DMS 273 (cell line): ENCODE results near the gene NOL7.
A peak's percentile ranks its signal among the peaks of the same experiment; 100 is the strongest.

ENCODE experiments used
- DNase-seq: peaks from one replicate; lab custom pipeline; 2025; ENCODE audit not compliant: unreplicated experiment; lab: John Stamatoyannopoulos, UW

Gene NOL7

DNA sequence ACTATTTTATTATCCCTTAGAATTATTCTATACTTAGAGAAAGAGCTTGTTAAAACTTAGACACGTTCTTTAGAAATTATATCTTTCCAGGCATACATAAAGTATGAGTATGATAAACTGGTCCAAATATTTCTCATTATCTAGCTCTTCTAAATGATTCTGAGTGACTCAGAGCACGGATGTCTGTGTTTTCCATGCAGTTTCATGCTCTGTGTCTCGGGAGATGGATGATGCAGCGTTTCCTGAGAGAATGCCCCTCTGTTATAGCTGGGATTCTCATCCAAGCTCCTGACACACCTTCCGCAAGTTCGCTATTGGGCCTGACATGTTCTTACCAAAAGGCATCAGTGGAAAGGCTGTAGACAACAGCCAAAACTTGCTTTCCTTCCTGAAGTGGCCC, 21.4 kb upstream of the NOL7 start:
- DNase-seq: no peak

DNA sequence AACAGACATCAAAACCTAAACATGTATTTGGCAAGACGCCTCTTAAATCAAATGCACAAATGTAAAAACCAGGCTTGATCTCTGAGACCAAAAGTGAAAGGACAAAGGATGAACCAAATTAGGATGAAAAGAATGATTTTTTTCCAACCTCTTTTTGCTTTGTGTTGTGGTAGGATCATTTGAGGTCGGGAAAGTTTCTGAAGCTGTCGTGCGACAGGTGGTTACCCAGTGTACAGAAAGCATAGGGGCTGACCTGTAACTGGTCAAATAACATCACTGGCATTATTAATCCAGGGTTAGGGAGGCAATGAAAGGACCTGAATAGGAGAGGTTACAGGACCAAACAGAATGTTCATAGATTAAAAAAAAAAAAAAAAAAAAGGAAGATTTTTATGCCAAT, 18.1 kb upstream of the NOL7 start:
- DNase-seq: no peak

DNA sequence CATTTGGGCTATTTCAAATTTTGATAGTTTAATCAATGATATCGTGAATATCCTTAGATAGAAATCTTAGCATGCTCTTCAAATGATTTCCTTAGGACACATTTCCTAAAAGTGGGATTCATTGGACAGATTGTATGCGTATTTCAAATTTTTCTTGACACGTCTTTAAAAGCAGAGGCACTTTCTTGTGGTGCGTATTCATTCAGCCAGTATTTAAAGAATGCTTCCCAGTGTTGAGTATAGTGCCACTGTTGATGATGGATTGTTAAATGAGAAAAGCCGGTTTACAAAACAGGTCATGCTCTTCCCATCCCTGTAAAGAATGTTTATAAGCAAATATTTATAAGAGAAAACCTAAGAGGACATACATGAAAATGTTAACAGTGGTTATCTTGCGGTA, 15.1 kb upstream of the NOL7 start:
- DNase-seq: no peak

DNA sequence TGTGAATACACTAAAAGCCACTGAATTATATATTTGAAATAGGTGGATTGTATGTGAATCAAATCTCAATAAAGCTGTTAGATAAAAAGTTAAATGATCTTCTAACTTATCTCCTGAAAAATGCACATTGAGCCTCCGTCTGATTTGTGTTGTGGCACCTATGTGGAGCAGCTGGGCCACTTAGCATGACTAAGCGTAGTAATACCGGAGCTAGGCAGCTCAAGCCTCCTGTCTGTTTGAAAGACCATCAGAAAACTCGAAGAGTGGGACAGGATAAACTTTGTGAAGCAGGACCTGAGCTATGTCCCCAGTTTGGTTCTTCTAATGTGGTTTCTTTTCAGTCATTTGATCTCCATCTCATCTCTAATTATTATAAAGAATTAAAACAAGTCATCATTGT, 11.0 kb upstream of the NOL7 start:
- DNase-seq: no peak

DNA sequence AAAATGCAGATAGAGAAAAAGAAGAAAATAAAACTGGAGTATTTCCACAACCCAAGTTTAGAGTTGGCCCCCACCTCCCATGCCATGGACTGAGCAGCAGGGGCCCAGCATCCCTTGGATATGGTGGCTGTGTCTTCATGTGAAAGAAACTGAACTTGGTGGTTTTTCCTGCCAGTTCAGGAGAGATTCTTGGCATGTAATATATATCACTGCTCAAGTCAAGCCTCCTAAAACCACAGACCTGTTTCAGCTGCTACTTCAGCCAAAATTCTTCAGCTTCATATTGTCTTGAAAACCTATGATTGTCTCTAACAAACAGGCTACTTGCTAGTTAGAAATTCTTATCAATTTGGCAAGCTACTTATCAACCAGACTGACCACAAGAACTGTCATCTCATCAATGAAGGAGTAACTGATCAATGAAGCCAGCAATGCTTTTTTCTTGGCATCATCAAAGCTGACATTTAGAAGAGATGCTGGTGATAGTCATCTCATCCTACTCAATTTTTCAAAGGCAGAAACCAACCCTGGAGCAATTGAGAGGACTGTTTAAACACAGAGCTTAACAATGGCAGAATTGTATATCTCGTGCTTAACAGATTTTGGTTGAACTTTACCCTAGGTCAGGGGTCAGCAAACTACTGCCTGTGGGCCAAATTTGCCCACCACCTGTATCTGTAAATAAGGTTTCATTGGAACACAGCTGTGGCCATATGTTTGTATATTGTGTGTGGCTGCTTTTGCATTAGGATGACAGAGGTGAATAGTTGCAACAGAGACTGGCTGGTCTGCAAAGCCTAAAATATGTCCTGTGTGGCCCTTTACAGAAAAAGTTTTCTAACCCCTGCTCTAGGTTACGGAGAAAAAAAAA, 10.4 kb upstream of the NOL7 start:
- no peak for DNase-seq

DNA sequence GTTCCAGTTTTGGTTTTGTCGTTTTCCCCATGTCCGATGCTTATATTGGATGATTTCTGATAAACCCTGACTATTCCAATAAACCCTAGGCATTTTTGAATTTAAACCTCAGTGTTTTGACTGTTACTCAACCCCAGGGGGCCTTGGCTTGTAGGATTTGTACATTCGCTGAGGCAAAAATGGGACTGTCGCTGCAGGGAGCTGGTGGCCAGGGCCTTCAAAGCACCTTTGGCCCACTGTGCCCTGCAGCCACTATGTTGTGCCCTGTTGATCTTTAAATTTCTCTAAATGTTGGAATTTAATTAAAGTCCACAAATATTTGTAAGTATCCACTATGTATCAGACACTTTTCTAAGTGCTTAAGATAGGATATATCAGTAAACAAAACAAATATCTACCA, 9.5 kb upstream of the NOL7 start:
- no peak for DNase-seq

DNA sequence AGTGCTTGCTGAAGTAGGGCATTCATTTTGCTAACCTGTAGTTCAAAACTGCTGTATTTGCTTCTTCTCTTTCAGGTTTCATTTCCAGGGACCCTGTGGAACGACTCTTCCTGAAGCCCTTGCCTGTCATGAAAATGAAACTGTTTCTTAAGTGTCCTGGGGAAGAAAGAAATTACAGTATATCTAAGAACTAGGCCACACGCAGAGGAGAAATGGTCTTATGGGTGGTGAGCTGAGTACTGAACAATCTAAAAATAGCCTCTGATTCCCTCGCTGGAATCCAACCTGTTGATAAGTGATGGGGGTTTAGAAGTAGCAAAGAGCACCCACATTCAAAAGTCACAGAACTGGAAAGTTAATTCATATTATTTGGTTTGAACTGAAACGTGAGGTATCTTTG, 3.4 kb upstream of the NOL7 start:
- no peak for DNase-seq

DNA sequence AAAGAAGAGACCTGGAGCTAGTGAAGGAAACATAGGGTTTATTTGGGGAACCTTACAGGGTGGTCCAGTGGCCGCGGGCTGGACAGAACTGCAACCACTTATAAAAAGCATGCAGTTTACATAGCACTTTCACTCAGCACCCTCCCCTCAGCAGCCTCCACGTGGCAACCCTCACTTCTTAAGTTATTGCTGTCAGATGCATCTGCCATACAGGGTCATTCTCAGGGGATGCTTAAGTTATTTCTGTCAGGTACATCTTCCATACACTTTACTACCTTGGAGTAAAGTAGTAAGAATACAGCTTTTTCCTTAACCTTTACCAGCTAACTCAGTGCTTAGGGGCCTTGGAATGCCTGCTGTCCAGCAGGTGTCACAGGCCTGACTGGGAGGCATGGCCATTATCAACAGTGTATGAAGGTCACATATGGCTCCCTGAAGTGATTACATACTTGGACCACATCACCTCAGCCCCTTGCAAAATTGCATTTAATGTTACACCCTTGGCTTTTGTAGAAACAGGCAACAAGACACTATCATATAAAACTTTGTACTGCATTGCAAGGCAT, 2.0 kb upstream of the NOL7 start:
- DNase-seq: no peak

DNA sequence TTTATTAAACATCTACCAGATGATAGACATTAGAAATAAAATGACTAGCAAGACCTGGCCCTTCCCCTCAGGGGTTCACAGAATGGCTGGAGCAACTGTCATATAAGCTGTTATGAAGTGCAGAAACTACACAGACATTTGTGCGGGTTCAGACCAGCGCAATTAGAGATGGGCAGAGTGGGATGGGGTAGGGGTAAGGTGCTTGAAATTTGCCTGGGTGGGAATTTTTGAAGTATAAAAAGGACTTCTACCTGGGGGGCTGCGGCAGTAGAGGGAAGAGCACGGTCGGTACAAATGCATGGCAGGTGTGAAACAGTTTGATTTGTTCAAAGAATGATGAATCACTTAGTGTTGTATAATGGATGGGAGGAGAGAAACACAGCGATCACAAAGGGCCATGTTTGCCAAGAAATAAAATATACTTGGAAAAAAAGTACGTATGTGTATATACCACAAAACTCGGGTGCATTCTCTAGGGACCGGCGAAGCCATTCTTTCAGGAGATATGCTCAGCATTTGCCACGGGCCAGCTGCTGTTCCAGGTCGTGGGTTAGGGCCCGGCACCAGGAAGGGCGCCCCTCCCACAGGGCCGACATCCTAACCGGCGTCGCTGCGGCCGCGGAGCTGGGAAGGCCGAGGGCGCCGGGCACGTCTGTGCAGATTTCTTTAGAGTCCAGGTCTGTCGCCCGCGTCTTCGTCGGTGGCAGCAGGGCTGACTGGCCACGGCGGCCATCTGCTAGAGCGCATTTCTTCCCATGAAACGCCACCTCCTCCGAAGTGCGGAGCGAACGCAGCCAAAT, 809 bp upstream of the NOL7 start:
- peak; percentile 83 for DNase-seq

DNA sequence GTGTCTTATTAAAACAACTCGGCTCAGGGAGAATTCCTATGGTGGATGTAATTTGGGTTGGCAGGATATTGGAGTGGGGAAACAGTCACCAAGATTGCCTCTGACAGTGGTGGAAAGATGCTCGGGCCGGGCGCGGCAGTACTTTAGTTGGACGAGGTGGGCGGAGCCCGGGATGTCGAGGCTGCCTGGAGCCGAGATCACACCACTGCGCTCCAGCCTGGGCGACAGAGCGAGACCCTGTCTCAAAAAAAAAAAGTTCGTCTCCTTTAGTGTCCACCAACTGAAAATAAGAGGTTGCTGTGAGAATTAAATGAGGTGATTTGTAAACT, 621 bp downstream of the NOL7 start:
- DNase-seq: peak; percentile 70

DNA sequence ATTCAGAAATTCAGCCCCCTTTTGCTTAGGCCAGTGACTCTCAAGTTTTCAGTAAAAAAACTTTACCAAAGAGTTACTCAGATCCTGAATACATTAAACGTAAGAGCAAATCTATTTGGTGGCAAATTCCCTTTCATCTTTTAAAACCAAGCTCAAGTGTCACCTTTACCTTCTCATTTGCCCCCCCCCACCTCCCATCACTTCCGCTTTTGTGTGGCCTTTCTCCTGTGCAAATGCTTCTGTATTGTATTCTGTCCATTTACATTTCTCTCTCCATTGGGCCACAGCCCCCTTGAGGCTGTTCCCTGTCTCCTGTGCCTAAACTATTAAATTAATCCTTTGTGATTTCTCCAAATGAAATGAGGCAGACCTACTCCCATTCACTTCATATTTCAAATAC, 1.9 kb downstream of the NOL7 start:
- no peak for DNase-seq

DNA sequence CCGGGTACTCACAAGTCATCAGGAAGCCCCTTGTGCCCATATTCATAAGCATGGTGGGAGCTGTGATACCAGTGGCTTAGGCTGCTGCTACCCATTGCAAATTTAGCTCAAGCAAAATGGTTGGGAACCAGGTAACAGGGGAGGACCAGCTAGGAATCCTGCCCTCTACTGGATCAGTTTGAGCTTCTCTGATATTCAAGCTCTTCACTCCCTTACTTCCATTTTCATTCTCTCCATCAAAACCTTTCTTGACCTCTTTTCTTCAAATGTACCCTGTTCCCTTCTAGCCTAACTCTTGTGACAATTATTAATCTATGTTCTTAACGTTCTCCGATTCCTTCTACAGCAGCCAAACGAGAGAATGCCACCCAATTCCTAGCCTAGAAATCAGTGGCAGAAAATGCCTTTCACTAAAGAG, 9.7 kb downstream of the NOL7 start:
- DNase-seq: peak; percentile 75

DNA sequence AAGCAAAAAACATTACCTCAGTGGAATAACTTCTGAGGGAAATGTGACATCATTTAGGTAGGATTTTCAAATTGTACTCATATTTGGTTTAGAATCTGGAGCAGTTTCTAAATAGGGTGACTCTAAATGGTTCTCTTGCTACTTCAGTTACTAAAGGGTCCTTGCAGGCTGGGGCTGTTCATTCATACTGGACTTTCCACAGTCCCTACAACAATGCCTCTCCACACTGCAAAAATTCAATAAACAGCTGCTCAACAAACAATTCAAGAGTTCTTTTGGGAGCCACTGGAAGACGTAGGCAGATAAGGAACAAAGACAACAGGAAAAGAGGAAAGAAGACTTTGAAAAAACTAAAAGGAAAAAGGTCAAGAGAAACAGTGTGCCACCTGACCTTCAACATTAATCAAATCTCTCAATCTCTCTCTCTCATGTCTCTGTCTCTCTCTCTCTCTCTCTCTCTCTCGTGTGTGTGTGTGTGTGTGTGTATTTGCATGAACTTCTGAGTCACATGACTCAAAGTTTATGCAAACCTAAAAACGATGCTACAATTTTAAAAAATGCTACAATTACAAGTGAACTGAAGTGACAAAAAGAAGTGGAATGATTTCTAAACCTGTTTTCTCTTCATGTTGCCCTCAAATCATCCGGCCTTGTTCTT, 14.5 kb downstream of the NOL7 start:
- no peak for DNase-seq

DNA sequence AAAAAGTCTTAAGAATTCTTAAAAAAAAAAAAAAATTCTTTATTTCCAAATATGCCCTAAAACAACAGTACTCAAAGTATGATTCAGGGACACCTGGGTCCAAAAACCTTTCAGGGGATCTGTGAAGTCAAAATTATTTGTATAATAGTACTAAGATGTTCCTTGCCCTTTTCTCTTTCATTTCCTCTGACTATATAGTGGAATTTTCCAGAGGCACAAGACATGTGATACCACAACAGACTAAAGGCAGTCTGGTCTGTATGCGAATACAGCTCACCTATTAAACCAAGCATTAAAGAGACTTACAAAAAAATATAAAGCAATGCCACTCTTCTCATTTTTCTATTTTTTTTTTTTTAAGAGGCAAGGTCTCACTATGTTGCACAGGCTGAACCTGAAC, 15.4 kb downstream of the NOL7 start:
- no peak for DNase-seq

DNA sequence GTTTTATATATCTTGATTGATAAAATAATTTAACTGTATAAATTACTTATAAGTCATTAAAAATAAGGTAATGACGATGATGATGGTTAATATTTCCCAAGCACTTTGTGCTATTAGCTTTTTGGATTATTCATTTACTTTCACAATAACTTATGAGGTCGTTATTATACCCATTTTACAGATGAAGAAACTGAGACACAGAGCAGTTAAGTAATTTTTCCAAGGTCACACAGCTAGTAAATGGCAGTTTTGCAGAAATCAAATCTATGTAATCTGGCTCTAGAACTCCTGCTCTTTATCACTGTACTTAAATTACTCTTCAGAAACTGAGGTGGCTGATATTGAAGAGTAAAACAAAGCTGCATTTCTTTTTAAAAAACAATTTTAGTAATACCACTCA, 18.2 kb downstream of the NOL7 start:
- DNase-seq: no peak

DNA sequence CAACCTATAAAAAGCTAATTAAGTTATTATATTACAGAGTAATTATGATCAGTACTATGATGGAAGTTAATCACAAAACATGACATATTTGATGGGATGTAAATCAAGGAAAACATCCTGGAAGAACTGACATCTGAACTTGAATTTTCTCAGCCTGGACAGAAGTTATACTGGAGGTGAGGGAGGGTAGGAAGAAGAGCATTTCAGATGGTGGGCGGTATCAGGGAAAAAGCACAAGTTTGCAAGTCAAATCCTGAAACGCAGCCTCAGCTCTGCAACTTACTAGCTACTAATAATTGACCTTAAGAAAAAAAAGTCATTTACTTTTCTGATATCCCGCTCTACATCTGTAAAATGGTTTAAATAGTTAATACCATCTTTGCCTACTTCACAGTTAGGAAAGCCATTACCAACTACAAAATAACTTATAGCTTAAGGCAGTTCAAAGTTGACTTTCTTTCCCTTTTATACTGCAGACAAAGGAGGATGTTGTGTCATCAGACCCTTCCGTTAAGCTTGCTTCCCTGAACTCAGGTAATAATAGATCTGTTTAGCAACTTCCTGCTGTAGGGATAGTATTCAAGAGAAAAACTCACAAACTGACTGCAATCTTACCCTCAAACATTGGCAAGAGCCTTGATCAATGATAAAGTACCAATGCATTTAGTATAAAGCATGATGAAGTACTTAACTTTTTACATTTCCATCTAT, 21.0 kb downstream of the NOL7 start:
- DNase-seq: no peak

DNA sequence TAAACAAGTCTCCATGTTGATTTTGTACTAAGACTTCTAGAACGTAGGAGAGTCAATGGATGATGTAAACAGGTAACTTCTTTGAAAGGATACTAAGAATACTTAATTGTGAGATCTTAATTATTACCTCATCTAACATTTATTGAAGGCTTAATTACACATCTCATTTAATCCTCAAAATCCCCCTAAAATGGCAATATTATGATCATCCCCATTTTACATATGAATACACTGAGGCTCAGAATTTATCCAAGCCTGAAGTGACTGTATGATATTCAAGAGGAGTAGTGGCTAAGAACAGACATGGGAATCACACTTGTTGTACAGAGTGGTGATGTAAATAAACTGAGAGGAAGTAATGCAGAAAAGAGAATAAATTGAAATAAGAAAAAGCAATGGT, 22.9 kb downstream of the NOL7 start:
- DNase-seq: no peak

DNA sequence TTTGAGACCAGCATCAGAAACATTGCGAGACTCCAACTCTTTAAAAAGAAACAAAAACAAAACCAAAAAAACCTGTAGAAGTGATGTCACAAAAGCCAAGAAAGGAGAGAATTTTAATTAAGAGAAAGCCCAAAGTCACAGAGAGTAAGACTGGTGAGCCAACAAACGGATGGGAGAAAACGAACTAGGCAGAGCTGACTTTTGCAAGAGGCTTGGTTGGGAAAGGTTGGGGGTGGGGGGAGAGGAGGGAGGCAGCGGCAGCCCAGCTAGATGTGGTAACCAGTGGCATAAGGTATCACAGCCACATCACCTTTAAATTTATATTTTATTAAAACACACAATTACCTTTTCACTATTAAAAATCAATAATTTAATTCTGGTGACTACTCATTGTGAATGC, 23.5 kb downstream of the NOL7 start:
- DNase-seq: no peak

DNA sequence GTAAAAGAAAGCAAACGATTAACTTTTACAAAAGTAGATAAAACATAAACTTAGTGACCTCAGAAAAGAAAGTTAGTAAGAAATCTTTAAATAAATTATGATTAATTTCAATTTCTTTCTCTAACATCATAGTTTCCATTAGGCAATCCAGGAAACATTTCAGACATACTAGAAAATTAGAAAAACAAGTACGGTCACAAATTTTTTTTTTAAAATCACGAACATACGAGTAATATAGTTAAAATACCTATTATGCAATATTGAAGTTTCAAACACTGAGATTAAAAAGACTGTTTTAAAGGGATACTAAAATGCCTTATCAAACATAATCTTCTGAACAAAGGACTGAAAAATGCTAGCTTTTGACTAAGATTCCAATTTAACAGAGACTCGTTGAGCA, 26.2 kb downstream of the NOL7 start:
- DNase-seq: no peak

DNA sequence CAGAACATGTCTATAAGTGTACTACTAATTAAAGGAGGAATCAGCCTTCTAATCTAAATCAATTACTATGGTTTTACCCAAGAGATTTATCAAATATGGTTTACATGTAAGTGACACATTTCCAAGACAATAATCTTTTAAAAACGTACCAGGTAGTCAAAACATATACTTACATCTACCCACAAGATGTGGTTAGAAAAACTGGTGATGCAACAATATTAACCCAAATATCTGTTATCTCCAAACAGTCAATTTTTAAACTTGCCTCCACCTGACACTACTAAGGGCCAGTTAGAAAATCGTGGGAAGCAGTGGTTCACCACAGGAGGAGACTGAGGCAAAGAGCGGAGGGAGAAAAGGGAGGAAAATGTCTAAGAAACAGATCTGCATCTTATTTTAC, 28.0 kb downstream of the NOL7 start:
- DNase-seq: no peak

DNA sequence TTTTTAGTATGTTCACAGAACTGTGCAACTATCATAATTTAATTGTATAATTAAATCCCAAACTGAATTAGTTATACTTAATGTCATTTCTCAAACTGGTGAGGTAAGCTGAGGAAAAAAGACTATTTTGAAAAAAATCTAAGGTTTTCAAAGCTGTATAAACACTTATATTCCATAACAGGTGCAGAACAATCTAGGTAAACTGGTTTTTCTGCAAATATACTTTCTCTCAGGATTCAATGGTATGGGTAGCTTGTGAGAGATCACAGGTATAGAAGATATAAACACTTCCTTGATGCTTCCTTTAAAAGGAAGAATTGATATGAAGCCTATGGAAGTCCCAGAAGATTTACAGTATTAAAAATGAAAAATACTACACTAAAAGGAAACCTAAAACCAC, 33.7 kb downstream of the NOL7 start:
- DNase-seq: no peak
